ENCODE measurements around the gene ALG1. TPM values are rescaled to one million over a fixed set of nuclear protein-coding genes. Genes with fewer than 3 reads are reported as not detected.
"Not testable (repeated sequence)": the region's sequence is repeated elsewhere in the genome, so short reads cannot be mapped to it uniquely, and the experiment has no call there.

Gene ALG1
- total RNA-seq, 4 donors from 2014 or later = 27.3 to 47.1 (median 43.0) TPM

DNA sequence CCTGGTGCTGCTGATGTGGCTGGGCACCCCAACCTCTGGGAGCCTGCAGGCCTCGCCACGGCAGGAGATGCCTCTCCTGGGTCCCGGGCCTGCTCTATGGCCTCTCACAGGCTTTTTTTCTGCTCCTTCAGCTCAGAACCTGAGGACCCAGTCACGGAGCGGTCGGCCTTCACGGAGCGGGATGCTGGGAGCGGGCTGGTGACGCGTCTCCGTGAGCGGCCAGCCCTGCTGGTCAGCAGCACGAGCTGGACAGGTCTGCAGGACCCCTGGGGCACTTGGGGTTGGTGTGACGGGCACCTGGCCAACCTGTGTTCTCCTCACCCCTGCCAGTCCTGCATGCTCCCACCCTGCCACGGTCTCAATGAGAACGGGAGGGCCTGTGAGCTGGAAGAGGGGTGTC lies 7.0 kb downstream of the ALG1 start:
- no peak overlapping the region for H3K27ac ChIP-seq
- 0 to 83% methylated on average over 2 to 14 of the region's 17 CpGs for WGBS, 2 donors
- TF ChIP-seq POLR2A (IDR thresholded peaks at IDR 0.05) = no peak
- TF ChIP-seq, protein P1, sequence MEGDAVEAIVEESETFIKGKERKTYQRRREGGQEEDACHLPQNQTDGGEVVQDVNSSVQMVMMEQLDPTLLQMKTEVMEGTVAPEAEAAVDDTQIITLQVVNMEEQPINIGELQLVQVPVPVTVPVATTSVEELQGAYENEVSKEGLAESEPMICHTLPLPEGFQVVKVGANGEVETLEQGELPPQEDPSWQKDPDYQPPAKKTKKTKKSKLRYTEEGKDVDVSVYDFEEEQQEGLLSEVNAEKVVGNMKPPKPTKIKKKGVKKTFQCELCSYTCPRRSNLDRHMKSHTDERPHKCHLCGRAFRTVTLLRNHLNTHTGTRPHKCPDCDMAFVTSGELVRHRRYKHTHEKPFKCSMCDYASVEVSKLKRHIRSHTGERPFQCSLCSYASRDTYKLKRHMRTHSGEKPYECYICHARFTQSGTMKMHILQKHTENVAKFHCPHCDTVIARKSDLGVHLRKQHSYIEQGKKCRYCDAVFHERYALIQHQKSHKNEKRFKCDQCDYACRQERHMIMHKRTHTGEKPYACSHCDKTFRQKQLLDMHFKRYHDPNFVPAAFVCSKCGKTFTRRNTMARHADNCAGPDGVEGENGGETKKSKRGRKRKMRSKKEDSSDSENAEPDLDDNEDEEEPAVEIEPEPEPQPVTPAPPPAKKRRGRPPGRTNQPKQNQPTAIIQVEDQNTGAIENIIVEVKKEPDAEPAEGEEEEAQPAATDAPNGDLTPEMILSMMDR (IDR thresholded peaks at IDR 0.05) = no peak
- no peak overlapping the region for H3K4me3 ChIP-seq (replicated peaks in 1 of 3)
- intact Hi-C loops (cut with DNase I) = no loop called here
- H3K4me1 ChIP-seq = no peaks in the 10 kb centered on the region
- H3K36me3 ChIP-seq = peaks cover 15 to 26% of the 10 kb centered on the region in 2 donors
- H3K9me3 ChIP-seq = no peaks in the 10 kb centered on the region
- no peak for DNase-seq
- H3K27me3 ChIP-seq = no peaks in the 10 kb centered on the region

DNA sequence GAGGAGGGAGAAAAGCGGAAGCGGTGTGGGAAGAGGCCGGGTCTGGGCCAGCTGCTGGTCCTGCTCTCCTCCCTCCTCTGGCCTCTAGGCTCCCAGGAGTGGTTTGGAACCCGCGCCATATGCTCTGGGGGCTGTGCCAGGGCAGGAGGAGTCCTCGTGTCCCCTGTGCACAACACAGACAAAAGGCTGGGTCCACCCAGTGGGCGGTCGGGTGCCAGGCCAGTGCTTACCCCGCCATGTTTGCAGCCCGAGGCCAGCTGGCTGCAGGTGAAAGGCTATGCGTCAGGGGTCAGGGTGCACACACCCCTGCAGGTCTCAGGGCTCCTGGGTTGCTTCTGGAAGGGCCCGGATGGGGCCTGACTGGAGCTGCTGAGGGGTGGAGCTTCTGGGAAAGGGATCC lies 8.8 kb downstream of the ALG1 start:
- H3K27me3 ChIP-seq; H3K4me1 ChIP-seq; H3K27ac ChIP-seq; DNase-seq; H3K9me3 ChIP-seq; H3K4me3 ChIP-seq (replicated peaks in 1 of 3); intact Hi-C loops (cut with DNase I): not testable (repeated sequence)
- H3K36me3 ChIP-seq = peaks cover 15 to 23% of the 10 kb centered on the region in 2 donors
- 91 to 95% methylated on average over 6 to 12 of the region's 12 CpGs for WGBS, 2 donors

DNA sequence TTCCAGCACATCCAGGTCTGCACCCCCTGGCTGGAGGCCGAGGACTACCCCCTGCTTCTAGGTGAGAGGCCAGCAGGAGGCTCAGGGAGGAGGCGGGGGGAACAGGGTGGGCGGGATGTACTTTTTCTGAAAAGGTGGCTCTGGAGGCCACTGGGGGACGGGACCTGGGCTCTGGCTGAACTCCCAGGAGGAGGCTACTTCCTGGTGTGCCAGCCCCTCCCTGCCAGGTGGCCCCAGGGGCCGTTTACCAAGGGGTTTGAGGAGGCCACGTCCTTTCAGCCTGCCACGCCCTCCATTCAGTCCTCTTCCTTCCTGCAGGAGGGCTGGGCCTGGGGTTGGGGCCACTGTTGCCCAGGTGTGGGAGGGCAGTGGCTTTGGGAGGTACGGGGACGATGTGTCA lies 9.4 kb downstream of the ALG1 start:
- H3K27ac ChIP-seq; H3K4me1 ChIP-seq; H3K4me3 ChIP-seq (replicated peaks in 1 of 3); DNase-seq; H3K9me3 ChIP-seq; intact Hi-C loops (cut with DNase I); H3K27me3 ChIP-seq: not testable (repeated sequence)
- WGBS, 2 donors = 89 to 100% methylated on average over 1 to 7 of the region's 9 CpGs
- H3K36me3 ChIP-seq = peaks cover 10 to 23% of the 10 kb centered on the region in 2 donors

DNA sequence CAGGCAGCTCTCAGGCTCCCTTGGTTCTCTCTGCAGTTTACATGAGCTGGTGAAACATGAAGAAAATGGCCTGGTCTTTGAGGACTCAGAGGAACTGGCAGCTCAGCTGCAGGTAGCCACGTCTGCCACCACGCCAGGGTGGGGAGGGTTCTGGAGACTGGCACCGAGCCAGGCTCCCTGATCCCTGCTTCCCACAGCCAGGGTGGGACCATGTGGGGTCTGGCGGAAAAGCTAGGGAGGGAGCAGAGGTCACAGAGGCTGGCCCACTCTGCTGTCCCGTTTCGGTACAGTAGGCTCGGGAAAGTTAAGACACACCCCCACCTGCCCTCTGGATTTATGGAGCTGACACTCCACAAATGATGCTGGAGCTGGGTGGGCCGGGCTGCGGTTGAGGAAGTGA lies 12.0 kb downstream of the ALG1 start:
- H3K4me1 ChIP-seq; H3K27me3 ChIP-seq; H3K27ac ChIP-seq; H3K9me3 ChIP-seq; H3K4me3 ChIP-seq (replicated peaks in 1 of 3); intact Hi-C loops (cut with DNase I); DNase-seq: not testable (repeated sequence)
- 93 to 94% methylated on average over 6 to 9 of the region's 9 CpGs for WGBS, 2 donors
- H3K36me3 ChIP-seq = peaks cover 10 to 14% of the 10 kb centered on the region in 2 donors

DNA sequence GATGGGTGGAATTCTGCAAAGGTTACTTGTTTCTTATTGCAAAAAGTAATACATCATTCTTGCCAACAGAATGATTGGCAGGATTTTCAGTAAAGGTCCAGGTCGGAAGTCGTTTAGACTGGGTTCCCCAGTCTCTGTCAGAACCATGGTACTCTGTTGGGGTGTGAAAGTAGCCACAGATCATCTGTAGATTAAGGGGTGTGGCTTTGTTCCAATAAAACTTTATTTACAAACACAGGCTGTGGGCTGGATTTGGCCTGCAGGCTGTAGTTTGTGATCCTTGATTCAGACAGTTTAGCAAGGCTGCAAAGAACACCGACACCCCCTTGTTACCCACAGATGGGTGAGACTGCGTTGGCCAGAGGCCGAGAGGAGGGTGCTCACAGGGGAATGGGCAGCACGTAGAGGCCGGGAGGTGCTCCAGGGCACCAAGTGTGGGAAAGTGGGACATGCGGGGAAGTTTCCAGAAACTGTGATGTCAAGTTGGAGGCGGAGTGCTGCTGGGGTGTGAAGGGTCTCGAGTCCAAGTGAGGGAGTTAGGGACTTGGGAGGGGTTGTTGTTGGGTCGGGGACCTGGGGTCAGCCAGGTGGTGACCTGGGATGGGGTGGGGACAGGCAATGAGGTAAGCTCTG lies 12.6 kb downstream of the ALG1 start:
- H3K9me3 ChIP-seq; DNase-seq; H3K4me3 ChIP-seq (replicated peaks in 1 of 3); intact Hi-C loops (cut with DNase I); H3K4me1 ChIP-seq; H3K27ac ChIP-seq; H3K27me3 ChIP-seq: not testable (repeated sequence)
- H3K36me3 ChIP-seq = peaks cover 10 to 14% of the 10 kb centered on the region in 2 donors
- 82 to 83% methylated on average over 11 of the region's 11 CpGs for whole genome bisulfite sequencing, 2 donors

DNA sequence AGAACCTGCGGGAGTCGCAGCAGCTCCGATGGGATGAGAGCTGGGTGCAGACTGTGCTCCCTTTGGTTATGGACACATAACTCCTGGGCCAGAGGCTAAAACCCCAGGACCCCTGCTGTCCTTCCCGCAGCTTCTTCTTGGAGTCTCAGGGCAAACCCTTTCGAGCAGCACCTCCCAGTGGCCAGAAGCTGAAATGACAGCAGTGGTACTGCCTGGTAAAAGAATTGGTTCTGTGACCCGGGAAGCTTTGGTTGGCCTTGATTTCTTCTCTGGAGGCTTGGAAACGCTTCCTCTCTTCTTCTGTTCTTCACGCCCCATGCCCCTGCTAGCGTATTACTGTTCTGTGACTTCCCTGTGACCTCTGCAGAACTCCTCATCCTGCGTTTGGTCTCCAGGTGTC lies 13.2 kb downstream of the ALG1 start:
- H3K36me3 ChIP-seq = peaks cover 10 to 11% of the 10 kb centered on the region in 2 donors
- H3K27ac ChIP-seq; H3K4me1 ChIP-seq; intact Hi-C loops (cut with DNase I); H3K9me3 ChIP-seq; H3K27me3 ChIP-seq; H3K4me3 ChIP-seq (replicated peaks in 1 of 3): not testable (repeated sequence)
- DNase-seq = peak; percentile 49 to 54
- TF ChIP-seq, protein P1 (IDR thresholded peaks at IDR 0.05) = peak in 5 of 6 experiments; percentile 20 to 65 (median 36)
- WGBS, 2 donors = 63 to 86% methylated on average over 8 to 10 of the region's 10 CpGs

DNA sequence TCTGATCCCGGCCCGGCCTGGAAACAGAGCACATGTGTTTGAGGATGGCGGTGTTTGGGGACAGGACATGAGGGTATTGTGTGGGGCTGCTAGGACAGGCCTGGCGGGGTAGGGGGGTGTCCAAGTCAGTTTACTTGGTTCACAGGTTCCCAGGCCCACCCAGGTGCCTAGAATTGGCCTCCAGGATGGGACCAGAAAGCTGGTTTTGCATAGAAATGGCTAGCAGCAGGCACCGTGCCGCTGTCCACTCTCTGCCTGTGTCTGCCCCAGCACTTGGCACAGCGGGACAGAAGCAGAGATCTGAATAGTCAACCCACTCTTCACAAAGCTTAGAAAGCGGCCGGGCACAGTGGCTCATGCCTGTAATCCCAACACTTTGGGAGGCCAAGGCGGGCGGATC lies 14.1 kb downstream of the ALG1 start:
- WGBS, 2 donors = 85 to 98% methylated on average over 6 to 11 of the region's 11 CpGs
- H3K27ac ChIP-seq; intact Hi-C loops (cut with DNase I); H3K9me3 ChIP-seq; H3K36me3 ChIP-seq; H3K27me3 ChIP-seq; H3K4me3 ChIP-seq (replicated peaks in 1 of 3); DNase-seq; H3K4me1 ChIP-seq: not testable (repeated sequence)

DNA sequence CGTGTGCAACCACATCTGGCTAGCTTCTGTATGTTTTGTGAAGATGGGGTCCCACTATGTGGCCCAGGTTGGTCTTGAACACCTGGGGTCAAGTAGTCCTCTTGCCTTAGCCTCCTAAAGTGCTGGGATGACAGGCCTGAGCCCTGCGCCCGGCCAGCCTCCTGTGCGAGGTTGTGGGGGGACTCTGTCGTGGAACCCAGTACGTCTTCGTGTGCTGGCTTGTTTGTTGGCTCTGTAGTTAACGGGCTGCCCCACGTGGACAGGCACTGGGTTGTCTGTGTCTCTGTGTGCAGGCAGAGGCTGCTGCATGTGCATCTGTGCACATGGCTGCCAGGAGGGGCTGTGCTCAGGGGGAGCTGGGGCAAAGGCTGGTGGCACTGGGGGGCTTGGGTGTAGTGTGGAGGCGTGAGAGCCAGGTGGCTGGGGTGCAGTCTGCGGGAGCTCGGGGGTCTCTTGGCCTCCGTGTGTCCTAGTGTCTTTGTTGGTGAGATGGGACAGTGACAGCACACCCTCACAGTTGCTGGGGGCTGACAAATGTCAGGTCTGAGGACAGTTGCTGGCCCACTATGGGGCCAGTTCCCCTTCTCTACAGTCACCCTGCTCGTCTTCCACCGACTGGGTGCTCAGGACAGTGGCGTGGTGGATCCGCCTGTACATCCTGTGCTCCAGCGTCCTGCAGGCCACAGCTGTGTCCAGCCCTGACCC lies 16.6 kb downstream of the ALG1 start:
- H3K27me3 ChIP-seq; H3K27ac ChIP-seq; H3K9me3 ChIP-seq; intact Hi-C loops (cut with DNase I); DNase-seq; H3K4me3 ChIP-seq (replicated peaks in 1 of 3); H3K4me1 ChIP-seq; H3K36me3 ChIP-seq: not testable (repeated sequence)
- 92 to 95% methylated on average over 14 to 18 of the region's 18 CpGs for WGBS, 2 donors

DNA sequence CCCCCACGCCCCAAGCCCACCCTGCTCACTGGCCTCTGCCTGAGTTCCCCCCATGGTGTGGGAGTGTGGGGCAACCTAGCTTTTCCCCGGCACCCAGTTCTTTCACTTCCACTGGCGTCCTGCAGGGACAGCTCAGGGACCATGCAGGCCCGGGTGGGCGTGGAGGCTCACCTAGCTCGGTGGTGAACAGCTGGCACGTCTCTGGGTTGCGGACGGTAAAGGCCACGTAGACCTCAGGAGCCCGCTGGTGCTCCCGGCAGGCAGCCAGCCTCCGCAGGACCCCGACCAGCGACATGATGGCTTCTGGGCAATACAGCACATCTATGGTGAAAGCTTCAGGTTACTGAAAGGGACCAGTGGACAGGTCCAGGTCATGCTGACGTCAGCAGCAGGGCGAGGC lies 17.3 kb downstream of the ALG1 start:
- H3K4me3 ChIP-seq (replicated peaks in 1 of 3); H3K27me3 ChIP-seq; H3K9me3 ChIP-seq; DNase-seq; H3K36me3 ChIP-seq; H3K27ac ChIP-seq; intact Hi-C loops (cut with DNase I); H3K4me1 ChIP-seq: not testable (repeated sequence)
- WGBS, 2 donors = 93 to 96% methylated on average over 14 to 17 of the region's 17 CpGs

DNA sequence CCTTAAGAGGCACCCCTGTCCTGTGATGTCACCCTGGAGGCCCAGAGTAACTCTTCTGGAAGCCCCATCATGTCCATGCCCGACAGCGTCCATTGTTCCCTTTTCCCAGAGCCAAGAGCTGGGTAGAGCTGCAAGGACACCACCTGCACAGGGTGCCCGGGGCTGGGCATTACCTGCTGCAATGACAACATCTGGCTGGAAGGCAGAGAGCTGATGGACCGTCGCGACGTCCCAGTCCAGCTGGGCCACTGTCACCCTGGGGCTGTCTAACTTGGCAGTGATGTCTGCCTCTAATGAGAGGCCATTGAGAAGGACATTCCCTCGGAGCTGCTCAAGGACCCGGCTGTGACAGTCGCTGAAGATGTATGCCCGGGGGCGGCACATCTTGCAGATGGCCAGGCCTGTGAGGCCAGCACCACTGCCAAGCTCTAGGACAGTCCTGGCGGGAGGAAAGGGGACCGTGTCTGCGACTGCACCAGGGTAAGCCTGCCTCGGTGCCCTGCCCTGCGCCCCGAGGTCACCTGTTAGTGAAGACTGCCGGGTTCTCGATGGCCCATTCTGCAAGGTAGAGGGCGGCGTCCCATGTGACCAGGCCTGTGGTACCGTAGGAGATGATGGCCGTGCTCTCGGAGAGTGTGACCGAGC lies 18.4 kb downstream of the ALG1 start:
- intact Hi-C loops (cut with DNase I) = loop anchor here (5.0 kb wide), 1 partner anchor 128 kb away; no protein-coding TSS in a partner anchor
- H3K9me3 ChIP-seq; DNase-seq; H3K4me3 ChIP-seq (replicated peaks in 1 of 3); H3K36me3 ChIP-seq; H3K4me1 ChIP-seq; H3K27me3 ChIP-seq; H3K27ac ChIP-seq: not testable (repeated sequence)
- 96 to 98% methylated on average over 14 to 21 of the region's 26 CpGs for WGBS, 2 donors

All from thyroid gland (tissue), 4 donors.